M059J (cell line): ENCODE data around the gene VAX1. TPM values are rescaled to one million over a fixed set of nuclear protein-coding genes. Genes with fewer than 3 reads are reported as not detected.

ENCODE experiments used
- DNase-seq: peaks from one replicate; pipeline ENCODE4 v3.0.0-alpha.2; 2012; ENCODE audit warnings: low read depth
- total RNA-seq: library from RNA; depleted of rRNA; stranded (reverse); fragments of >200 nt; shearing (Covaris generic); gene quantifications from 2 replicates; pipeline ENCODE4 v1.2.3, GENCODE V29; 2014

VAX1 gene
- total RNA-seq, 1 experiment from 2014 or later: not detected

DNA sequence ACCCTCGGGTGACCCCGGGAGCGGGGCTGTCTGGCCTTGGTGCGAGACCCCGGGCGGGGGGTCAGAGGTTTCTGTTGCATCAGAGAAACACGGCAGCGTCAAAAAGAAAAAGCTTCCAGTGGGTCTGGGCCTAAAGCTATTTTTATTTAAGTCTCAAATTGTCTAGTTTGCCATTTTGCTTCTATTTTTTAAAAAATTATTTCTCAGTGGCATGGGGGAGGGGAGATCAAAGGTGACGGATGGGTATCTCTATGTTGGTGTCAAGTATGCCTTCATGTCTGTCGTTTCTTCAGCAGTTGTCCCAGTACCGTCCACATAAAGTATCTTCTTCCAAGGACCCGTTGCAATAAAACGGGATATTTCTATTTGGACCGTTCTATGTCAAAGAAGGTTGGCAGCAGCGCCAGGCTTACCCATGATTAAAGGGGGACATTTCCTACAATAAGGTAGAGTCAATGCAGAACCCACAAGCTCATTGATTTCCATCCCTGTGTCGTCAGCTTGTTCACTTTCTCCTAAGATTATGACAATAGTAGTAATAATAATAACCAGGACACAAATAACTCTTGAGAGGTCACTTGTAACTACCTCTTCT is 26.0 kb upstream of the VAX1 start:
- DNase-seq: no peak

DNA sequence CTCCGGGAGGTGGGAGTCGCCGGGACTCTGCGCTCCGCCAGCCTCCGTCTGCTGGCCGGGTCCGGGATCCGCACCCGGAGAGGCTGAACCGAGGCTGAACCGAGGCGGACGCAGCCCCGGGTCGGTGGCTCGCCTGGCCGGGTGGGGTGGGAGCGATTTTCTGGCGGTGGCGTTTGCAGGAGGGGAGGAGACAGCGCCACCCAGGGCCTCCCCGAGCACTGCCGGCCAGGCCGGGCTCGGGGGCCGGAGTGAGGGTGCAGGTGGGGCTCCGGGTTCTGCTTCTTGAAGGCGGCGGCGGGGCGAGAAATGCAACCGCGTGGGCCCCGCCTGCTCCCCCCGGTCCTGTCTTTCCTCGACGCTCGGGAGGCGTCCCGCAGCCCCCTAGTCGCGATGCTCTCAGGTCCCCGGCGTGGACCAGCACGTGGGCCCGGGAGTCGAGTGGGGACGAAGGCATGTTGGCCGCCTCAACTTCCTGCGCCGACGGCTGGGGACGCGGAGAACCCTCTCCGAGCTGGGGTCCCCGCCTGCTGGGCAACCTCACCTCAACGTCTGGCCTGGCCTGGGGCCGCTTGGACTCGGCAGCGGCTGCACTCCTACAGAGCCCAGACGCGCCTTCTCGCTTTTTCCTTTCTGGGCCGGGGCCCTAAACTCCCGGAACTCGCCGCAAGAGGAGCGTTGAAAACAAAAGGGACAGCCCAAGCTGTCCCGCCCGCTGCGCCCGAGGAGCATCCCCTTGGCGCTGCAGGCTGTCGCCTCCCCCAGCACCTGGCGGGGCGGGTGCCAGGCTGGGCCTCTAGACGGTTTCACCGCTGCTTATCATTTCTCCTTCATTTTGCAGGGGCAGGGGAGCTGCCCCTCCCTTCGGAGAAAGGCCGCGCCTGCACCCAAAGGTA is 25.2 kb upstream of the VAX1 start:
- DNase-seq: no peak

DNA sequence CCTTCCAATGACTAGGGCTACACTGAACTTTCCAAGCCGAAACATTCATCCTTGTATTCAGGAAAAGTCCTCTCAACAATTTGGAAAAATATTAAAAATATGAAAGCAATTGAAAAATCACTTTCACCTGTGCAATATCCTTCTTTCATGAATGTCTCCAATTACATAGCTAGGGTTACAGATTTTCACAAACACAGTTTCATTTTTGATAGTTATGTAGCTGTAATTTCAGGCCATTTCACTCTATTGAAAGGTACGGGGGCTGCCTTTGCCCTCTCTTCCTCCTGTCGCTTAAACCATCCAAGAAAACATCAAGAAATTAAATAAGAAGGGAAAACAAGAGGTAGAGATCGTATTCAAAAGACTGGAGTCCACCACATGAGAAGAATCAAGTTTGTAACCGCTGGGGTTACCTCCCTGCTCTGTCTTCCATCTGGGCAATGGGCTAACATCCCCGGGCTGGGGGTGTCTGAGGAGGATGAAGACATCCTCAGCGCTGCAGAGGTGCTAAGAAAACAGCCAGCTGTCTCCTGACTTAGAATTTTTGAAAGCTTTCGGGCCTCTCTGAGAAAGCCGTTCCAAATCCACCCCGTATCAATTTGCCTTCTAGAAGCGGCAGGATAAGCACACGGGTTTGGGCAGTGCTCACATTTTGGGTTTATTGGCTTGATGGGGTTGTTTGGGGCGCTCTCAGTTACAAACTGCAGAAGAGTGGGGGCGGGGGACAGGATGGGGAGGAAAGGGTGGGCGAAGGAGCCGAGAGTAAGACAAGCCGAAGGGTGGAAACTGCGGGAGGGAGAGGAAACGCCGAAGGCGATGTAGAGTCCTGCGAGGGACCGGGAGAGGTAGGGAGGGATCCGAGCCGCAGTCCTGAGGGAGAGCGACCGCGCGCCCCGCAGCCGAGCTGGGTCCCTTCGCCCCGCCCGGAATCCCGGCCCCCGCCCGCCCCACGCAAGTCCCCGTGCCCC is 24.3 kb upstream of the VAX1 start:
- no peak for DNase-seq

DNA sequence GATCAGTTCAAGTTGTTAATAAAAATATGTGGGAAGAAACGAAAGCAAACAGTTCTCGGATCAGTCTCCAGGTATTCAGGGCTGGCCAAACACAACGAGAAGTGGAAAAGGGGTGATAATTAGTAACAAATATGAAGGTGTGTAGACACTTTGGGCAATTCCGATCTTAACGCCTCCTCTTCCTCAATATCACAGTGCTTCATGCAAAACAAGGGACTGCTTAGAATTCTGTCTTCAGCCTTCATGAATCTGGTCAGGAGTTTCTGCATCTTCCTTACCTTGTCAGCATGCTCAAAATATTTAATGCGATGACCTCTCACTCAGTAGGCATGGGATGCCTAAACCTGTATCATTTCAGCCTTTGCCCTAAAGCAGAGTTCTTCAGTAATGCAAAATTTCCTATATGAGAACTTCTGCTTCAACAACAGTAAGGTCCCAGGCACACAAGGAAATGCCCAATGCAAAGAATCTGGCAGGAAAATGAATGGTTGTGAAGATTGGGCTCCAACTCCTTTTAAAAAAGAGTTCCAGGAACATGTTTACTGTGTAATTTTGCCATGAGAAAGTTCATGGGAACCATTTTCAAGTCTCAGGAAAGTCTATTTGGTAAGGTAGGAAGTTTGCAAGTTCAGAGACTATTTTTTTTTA is 23.4 kb upstream of the VAX1 start:
- no peak for DNase-seq

DNA sequence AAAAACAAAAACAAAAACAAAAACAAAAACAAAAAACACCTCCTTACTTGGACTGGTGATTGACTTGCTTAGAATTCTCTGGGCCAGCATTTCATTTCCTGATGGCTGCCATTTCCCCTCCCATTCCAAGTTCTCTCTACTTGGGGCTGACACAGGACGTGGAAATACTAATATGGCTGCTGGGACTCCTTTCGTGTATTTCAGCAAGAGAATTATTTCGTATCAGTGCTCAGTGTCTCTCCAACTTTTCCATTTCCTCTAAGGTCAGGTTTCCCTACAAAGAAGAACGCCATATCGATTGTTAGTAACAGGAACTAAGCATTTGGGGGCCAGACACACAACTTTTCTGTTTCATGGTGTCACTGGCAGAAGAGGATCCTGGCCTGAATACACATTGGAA is 22.5 kb upstream of the VAX1 start:
- no peak for DNase-seq

DNA sequence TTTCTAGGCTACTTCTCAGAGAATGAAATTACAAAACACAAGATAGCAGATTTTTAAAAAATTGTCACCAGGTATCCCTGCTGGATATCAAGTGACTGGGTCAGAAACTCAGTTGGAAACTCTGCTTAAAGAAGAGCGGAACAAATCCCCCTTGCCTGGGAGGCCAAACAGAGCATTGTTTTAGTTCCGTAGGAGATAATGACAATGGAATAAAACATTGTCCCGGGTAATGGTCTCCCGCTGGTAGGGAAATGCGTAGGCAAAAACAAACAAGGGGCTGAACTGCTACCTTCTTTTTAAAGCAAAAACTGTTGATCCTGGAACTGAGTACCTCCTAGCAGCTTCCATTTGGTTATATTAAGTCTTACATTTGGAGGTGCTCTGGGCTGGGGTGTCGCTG is 21.3 kb upstream of the VAX1 start:
- no peak for DNase-seq

DNA sequence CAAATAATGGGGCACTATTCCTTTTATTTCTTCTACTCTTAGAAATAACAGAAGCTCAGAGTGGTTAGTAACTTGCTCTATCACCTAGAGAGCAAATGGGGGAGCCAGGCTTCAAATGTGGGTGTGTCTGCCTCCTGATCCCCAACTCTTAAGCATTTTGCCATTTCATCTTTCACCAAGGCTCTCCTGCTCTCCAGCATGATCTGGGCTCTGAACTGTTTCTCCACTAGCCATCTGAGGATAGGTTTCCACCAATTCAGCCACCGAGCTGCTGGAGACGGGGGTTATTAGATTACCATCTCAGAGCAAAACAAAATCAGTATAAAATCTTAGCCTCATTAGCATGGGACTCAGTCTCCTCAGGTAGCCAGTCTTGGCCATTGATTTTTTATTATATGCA is 20.2 kb upstream of the VAX1 start:
- DNase-seq: no peak

DNA sequence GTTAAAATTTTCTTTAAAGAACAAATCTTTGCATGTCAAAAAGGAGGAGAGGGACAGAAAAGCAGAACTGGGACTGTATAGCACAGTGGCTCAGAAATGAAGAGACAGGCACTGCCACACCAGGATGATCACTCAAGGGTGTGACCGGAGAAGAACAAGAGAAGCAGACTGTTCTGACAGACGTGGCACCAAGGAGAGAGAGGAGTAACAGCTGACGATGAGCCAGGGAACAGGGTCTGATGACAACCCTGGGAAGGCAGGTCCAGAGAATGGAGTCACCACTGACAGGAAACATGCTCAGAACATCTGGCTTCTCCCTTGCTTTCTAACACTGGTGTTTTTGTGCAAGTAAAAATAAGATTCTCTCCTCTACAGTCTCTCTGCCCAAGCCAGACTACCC is 14.6 kb upstream of the VAX1 start:
- DNase-seq: no peak

DNA sequence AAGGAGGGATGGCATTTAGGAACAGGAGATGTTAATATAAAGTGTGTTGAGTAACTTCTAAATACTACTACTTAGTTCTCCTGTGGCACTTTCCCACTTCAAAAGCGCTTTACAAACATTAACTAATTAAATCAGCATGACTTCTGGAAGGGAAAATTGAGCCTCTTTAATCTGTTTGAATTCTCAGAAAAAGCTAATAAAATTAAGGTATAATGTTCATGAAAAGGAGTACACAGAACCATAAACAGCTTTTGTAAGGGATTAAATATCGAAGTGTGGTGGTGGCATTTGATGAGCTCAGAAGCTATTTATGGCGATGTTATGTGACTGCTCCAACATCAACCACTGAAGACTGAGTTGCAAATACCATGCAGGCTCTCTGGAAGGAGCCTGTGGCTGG is 10.2 kb upstream of the VAX1 start:
- no peak for DNase-seq

DNA sequence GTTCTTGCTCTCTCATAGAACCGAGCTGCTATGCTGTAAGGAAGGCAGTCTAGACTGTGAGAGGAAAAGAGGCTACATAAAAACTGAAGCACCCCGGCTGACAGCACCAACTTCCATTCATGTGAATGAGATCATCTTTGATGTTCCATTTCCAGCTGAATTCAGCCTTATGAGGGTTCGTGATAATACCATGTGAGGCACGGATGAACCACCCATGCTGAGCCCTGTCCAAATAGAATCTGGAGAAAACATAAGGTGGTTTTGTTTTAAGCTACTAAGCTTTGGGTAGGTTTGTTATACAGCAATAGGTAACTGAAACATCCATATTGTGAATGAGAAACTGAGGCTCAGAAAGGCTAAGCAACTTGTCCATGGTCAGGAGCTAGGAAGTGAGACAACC is 6.9 kb upstream of the VAX1 start:
- no peak for DNase-seq

DNA sequence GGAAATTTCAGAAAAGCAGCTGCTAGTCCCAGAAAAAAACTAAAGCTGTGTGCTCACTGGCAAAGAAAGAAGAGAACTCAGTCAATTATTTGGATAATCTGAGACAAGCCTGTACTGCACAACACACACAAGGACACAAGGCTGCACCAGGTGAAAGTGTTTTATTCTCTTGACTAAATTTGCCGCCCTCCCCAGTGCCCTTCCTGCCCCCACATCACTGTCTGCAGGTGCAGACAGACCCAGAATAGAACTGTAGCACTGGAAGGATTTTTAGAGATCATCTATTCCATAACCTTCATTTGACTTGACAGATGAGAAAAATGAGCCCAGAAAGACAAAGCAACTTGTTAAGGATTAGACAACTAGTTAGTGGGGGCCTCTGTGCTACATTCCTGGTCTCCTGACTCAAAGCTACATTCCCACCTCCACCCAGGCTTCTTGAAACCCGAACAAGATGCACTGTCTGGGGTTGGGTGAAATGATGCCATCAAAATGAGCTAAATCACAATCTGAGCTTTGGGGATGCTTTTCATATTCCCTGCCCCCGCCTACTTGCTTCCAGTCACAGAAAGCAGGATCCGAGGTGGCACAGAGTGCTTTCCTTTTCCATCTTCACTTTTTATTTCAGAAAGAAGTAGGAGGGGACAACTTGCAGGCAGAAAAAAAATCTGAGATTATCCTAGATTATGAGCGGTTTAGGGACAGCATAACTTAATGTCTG is 5.2 kb upstream of the VAX1 start:
- no peak for DNase-seq

DNA sequence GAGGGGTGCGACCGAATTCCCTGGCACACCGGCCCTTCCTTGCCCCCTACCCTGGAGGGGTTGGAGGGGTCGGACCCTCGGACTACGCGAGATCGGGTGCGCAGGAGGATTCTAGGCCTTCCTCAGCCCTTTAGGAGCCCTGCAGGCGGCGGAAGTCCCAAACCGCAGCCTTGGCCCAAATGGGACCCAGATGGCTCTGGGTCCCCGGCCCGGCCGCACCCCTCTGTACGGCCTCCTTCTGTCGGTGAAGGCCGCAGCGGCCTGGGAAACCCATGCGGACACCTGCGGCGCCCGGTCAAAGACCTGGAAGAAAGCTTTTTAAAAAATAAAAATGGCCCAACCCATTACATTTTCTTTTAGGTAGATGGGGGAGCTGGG is 2.4 kb upstream of the VAX1 start:
- no peak for DNase-seq

DNA sequence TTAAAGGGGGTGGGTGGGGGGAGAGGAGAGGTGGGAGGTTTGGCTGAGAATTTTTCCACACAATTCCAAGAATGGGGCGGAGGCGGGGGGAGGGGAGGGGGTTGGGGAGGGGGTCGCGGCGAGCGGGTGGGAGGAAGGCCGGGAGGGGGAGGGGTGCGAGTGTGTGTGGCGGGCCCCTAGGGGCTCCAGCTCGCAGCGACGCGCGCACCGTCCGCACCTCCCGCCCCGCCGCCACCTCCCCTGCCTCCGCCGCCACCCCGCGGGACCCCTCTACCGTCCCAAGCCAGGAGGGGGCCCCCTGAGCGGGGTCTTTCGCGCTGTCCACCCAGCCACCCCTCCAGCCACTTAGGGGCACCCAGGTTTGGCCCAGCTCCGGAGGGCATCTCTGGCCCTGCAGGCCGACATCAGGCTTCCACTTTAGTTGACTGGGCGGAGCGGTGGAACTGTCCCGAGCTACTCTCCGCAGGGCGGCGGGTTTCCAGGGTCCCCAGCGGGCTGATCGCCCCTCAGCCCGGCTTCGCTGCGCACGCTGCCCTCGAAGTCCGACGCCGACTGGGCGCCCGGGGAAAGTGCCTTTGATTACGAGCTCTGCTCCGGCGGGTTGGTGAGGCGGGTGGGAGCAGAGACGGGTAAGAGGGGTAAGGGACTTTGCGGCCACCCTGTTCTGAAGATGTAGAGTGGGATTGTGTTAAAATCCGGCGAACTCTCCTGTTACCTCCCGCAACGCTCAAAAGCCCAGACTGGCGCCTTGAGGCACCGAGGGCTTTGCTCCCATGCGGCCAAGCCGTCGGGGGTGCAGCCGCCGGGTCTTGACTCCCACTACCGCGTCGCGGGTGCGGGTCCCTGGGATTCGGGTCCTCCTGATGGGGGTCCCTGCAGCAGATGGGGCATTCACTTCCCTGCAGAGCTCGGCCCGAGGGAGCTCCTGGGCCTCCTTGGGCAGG is 1.8 kb upstream of the VAX1 start:
- DNase-seq: no peak

DNA sequence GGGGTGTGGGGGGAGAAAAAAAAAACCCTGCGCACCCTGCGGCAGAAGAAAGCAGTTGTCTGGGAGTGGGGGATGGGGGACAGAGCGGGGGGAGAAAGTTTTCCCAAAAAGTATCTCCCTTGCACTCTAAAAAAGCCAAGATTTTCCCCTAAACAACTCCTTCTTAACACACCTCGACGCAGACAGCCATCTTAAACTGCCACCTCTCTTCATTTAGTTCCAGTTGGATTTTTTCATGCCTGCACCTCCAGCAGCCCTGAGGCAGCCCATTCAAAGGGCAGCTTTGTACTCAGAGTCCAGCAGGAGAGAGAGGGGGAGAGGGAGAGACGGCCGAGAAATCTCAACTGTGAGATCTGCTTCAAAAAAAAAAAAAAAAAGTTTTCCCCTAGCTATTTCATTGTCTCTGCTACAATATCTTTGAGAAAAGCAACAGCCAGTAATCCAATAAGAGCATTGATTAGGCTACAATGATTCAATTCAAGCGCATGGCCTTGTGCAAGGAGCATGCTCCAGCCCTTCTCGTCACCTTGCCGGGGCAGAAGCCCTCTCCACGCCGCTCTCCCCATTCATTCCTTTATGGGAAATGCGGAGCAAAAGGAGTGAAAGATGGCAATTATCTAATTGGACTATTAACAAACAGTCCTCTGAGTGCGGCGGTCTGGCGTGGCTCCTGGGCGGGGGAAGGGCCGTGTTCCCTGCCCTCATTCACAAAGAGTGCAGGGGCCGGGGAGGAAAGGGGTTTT is 939 bp upstream of the VAX1 start:
- DNase-seq: no peak

DNA sequence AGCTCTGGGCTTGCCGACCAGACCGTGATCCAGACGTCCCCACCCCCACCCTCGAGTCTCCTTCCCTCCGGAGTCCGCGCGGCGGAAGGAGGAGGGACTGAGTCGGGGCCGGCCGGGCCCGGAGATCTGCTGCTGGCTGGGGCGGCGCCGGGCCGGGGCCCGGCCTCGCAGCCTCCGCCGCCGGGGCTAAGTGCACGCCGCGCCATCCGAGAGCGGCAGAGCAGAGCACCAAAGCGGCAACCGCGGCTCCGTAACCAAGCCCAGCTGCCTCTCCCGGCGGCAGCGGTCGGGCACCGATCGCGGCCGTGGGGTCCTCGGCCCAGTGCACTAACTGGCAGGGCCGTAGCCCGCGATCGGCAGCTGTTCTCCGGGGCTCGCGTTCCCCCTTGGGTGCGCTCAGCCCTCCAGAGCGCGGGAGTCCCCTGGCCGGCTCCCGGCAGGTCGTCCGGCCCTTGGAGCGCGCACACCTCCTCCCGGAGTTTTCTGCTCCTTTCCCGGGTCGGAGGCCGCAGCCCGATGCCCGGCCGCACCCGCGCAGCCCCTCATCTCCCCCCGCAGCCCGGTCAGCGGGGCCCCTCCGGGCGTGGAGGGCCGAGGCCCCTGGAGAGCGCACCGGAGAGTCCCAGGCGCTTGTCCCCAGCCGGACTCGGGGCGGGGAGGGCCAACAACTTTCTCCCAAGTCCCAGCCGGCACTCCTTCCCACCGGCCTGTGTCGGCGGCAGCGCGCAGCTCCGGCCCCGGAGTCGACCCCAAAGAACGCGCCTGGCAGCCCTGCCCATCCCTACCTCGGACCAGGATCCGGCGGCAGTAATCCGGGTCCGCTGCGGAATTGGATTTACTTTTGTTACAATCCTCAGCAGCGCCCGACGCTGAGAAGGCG is 799 bp downstream of the VAX1 start:
- DNase-seq: no peak

DNA sequence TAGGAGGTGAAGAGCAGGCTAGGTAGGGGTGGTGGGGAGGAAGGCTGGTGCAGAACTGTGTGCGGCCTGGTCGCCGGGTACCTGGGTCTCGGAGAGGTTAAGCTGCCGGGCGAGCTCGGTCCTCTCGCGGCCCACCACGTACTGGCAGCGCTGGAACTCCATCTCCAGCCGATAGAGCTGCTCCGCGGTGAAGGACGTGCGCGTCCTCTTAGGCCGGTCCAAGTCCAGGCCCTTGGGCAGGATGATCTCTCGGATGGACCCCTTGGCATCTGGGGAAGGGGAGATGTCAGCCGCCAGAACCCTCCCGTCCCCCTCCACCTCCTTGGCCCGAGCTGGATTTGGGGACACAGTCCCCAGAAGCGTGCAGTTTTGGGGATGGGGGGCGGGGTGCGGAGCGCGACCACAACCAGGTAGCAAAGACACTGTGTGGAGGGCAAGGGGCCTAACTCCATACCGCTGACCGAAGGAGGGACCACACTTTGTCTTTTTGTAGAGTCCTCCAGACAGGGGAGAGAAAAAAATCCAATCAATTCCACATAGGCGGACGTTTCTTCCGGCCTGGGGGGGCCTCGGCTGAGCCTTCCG is 1.6 kb downstream of the VAX1 start:
- no peak for DNase-seq

DNA sequence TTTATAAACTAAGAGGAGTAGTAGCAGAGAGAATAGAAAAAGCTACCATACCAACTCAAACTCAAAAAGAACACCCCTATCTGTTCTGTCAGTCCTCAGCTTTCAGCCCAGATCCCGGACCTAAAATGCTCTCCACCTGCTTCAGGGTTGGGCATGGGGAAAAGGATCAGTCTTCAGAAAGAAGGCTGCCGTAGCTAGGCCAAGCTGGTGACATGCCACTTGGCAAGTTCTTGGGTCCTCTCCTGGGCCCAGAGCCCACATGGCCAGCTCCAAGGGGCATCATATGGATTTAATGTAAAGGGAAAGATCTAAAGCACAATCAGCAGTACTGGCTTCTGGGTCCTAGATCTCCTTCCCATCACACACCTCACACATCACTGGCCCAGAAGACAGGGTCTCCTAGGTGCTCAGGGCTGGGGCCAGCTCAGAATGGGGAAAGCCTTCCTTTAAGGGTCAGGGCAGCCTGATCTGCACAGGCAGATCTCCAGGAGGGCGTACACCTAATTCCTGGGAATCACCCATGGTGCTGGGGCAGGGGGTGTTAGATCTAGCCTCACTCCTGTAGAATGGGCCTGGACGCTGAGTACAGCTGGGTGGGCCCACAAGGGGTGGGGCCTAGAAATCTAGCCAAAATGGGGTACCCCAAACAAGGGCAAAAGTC is 2.5 kb downstream of the VAX1 start:
- DNase-seq: no peak

DNA sequence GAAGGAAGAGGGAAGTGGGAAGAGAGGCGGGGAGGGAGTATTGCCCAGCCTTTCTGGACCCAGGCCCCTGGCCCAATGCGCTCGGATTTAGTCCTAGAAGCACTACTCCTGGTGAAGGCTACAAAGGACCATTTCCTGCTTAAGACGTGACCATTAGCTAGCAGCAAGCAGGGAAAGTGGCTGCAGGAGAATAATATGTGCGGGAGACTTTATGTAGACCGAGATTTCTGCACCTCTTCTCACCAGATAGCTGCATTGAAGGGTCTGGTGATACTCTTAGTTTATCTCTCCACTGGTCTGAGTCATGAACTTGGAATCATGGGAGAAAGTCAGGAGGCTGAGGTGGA is 3.1 kb downstream of the VAX1 start:
- DNase-seq: no peak
